Stimulated activated CD8-positive, alpha-beta memory T cell treated with anti-CD3 and anti-CD28 coated beads, Interleukin-15, amount 100 ng/mL, for 48 hours (primary cell): ENCODE measurements around the gene CFAP299.

Experiments used
- DNase-seq, 2 donors: peaks; one replicate each; pipeline ENCODE4 v3.0.0-alpha.2; 2020; ENCODE audit warnings: low read depth in 2 of 2

Gene CFAP299

GRCh38 chr4:80831383-80832361, 496.1 kb downstream of the CFAP299 start:
- DNase-seq, result no peak

GRCh38 chr4:80839281-80839680, 503.8 kb downstream of the CFAP299 start:
- DNase-seq, result no peak

GRCh38 chr4:80839792-80840191, 504.3 kb downstream of the CFAP299 start:
- no peak for DNase-seq

- DNase-seq, result no peak
Observed at GRCh38 chr4:80840396-80840795, 504.9 kb downstream of the CFAP299 start.

GRCh38 chr4:80841587-80842281, 506.2 kb downstream of the CFAP299 start:
- DNase-seq, result no peak

- DNase-seq, result no peak
Observed at GRCh38 chr4:80846210-80846609, 510.7 kb downstream of the CFAP299 start.

GRCh38 chr4:80852061-80852460, 516.5 kb downstream of the CFAP299 start:
- no peak for DNase-seq

GRCh38 chr4:80873571-80873970, 538.0 kb downstream of the CFAP299 start:
- DNase-seq, result no peak

GRCh38 chr4:80874979-80875378, 539.4 kb downstream of the CFAP299 start:
- DNase-seq, result no peak

GRCh38 chr4:80875642-80876041, 540.1 kb downstream of the CFAP299 start:
- DNase-seq, result no peak

- no peak for DNase-seq
Observed at GRCh38 chr4:80876810-80877209, 541.3 kb downstream of the CFAP299 start.

- no peak for DNase-seq
Observed at GRCh38 chr4:80878218-80878617, 542.7 kb downstream of the CFAP299 start.

- no peak for DNase-seq
Observed at GRCh38 chr4:80897537-80898303, 562.2 kb downstream of the CFAP299 start.

GRCh38 chr4:80900908-80901307, 565.4 kb downstream of the CFAP299 start:
- DNase-seq, result no peak

GRCh38 chr4:80903020-80903419, 567.5 kb downstream of the CFAP299 start:
- no peak for DNase-seq

- DNase-seq, result no peak
Observed at GRCh38 chr4:80909938-80910337, 574.4 kb downstream of the CFAP299 start.

GRCh38 chr4:80911458-80911857, 575.9 kb downstream of the CFAP299 start:
- no peak for DNase-seq

- no peak for DNase-seq
Observed at GRCh38 chr4:80912350-80912749, 576.8 kb downstream of the CFAP299 start.

GRCh38 chr4:80913381-80913780, 577.9 kb downstream of the CFAP299 start:
- DNase-seq, result no peak

GRCh38 chr4:80916770-80917169, 581.2 kb downstream of the CFAP299 start:
- no peak for DNase-seq

GRCh38 chr4:80918004-80918403, 582.5 kb downstream of the CFAP299 start:
- no peak for DNase-seq

- no peak for DNase-seq
Observed at GRCh38 chr4:80921441-80921840, 585.9 kb downstream of the CFAP299 start.
